GM19023 (cell line): Measurements from ENCODE around the gene IDH3B.

Source experiments
- ATAC-seq: cut with Tn5 transposase; IDR thresholded peaks from one replicate; pipeline ENCODE4 v1.9.1; 2021; ENCODE audit warnings: mild to moderate bottlenecking, moderate library complexity; ENCODE audit not compliant: unreplicated experiment

Gene IDH3B

GRCh38 chr20:2658414-2659354 lies 5.3 kb downstream of the IDH3B start:
- ATAC-seq = no peak

- ATAC-seq = no peak
These were observed 6.3 kb downstream of the IDH3B start for GRCh38 chr20:2657674-2658073.

GRCh38 chr20:2657241-2657640 lies 6.8 kb downstream of the IDH3B start:
- no peak for ATAC-seq

- no peak for ATAC-seq
These were observed 7.4 kb downstream of the IDH3B start for GRCh38 chr20:2656471-2657117.

- ATAC-seq = no peak
These were observed 8.5 kb downstream of the IDH3B start for GRCh38 chr20:2655331-2656116.

- no peak for ATAC-seq
These were observed 9.2 kb downstream of the IDH3B start for GRCh38 chr20:2654831-2655230.

GRCh38 chr20:2654384-2654822 lies 9.6 kb downstream of the IDH3B start:
- ATAC-seq = no peak

- no peak for ATAC-seq
These were observed 10.2 kb downstream of the IDH3B start for GRCh38 chr20:2653556-2654383.

- ATAC-seq = peak; percentile 61
These were observed 11.1 kb downstream of the IDH3B start for GRCh38 chr20:2652724-2653555.

GRCh38 chr20:2651772-2652723 lies 12.0 kb downstream of the IDH3B start, which contains the start of gene NOP56:
TSS of gene NOP56 (plus strand) at chr20:2652632. CDS start at chr20:2652661, 29 bp downstream.
- peak; percentile 84 for ATAC-seq

- ATAC-seq = no peak
These were observed 20.3 kb downstream of the IDH3B start for GRCh38 chr20:2643708-2644107.

- no peak for ATAC-seq
These were observed 23.1 kb downstream of the IDH3B start for GRCh38 chr20:2640899-2641298.

GRCh38 chr20:2640260-2640659 lies 23.8 kb downstream of the IDH3B start:
- no peak for ATAC-seq

GRCh38 chr20:2637246-2637645 lies 26.8 kb downstream of the IDH3B start:
- no peak for ATAC-seq

GRCh38 chr20:2633381-2633780 lies 30.6 kb downstream of the IDH3B start:
- ATAC-seq = no peak

GRCh38 chr20:2631228-2631627 lies 32.8 kb downstream of the IDH3B start:
- ATAC-seq = no peak

- ATAC-seq = no peak
These were observed 37.0 kb downstream of the IDH3B start for GRCh38 chr20:2626853-2627541.

- ATAC-seq = no peak
These were observed 39.0 kb downstream of the IDH3B start for GRCh38 chr20:2625062-2625461.
